A549 (cell line): ENCODE measurements around the gene ECSCR. TPM values are rescaled to one million over a fixed set of nuclear protein-coding genes. Genes with fewer than 3 reads are reported as not detected.
A peak's percentile ranks its signal among the peaks of the same experiment; 100 is the strongest.

Source experiments
- ATAC-seq, 2 experiments: fragments of 200-7000 bp in 1 of 2; fragments of >200 bp in 1 of 2; cut with Nextera tagmentation in 1 of 2; cut with Tn5 transposase in 1 of 2; 3 replicates each; pipeline versions ENCODE4 v1.8.0 to v1.9.1; 2018 to 2020; ENCODE audit warnings: mild to moderate bottlenecking in 1 of 2, moderate library complexity in 1 of 2
- CTCF ChIA-PET: fragments of 300-600 bp; sonication (Branson Sonifier 250); formaldehyde crosslinking; extraction: SDS; loops from one replicate; lab custom pipeline; 2021; ENCODE audit warnings: antibody characterized with exemption, inconsistent platforms; lab: Yijun Ruan, JAX
- POLR2A ChIA-PET: fragments of 350-600 bp; formaldehyde crosslinking; extraction: SDS; loops from one replicate; lab custom pipeline; 2021; ENCODE audit warnings: antibody characterized with exemption, inconsistent platforms; lab: Yijun Ruan, JAX
- DNase-seq, 2 experiments: peaks; one replicate each; pipeline versions ENCODE4 v3.0.0 to v3.0.0-alpha.2; 2011 to 2016; ENCODE audit warnings: low read depth in 1 of 2, low spot score in 1 of 2
- FAIRE-seq: peaks from 2 replicates; lab custom pipeline; 2011; peaks lifted over from hg19 to GRCh38; lab: Jason Lieb, UNC
- H3K27ac ChIP-seq, 2 experiments: fragments of >200 bp; sonication (Bioruptor Twin); formaldehyde crosslinking; 3 replicates each; pipeline ENCODE4 v1.5.1; 2016 to 2017
- H3K4me1 ChIP-seq: fragments of >200 bp; sonication (Bioruptor Twin); formaldehyde crosslinking; 3 replicates; pipeline ENCODE4 v1.6.1; 2016
- H3K4me2 ChIP-seq: fragments of >200 bp; sonication (Bioruptor Twin); formaldehyde crosslinking; 3 replicates; pipeline ENCODE4 v1.6.1; 2016
- H3K4me3 ChIP-seq: fragments of >200 bp; sonication (Bioruptor Twin); formaldehyde crosslinking; 3 replicates; pipeline ENCODE4 v1.5.1; 2016
- H3K9me3 ChIP-seq: fragments of >200 bp; sonication (Bioruptor Twin); formaldehyde crosslinking; 3 replicates; pipeline ENCODE4 v1.6.1; 2016
- CEBPB ChIP-seq, 2 experiments: fragments of >200 bp in 1 of 2; sonication (Bioruptor Twin) in 1 of 2; formaldehyde crosslinking in 1 of 2; IDR thresholded peaks; 2 replicates each; pipeline ENCODE4 v1.6.1; 2012 to 2016
- CHD2 ChIP-seq: fragments of 150-350 bp; IDR thresholded peaks from 2 replicates; pipeline ENCODE4 v1.6.1; 2014; ENCODE audit warnings: low read length; ENCODE audit not compliant: partially characterized antibody
- EHF ChIP-seq: fragments of 250-450 bp; sonication (Bioruptor Pico); IDR thresholded peaks from 2 replicates; pipeline ENCODE4 v1.5.0; 2020; ENCODE audit warnings: mild to moderate bottlenecking
- FOSB ChIP-seq: fragments of 250-450 bp; sonication (Bioruptor Pico); IDR thresholded peaks from 2 replicates; pipeline ENCODE4 v1.5.0; 2020; ENCODE audit warnings: mild to moderate bottlenecking, moderate library complexity
- FOXS1 ChIP-seq: fragments of 250-450 bp; sonication (Bioruptor Pico); IDR thresholded peaks from 2 replicates; pipeline ENCODE4 v1.5.0; 2020; ENCODE audit warnings: mild to moderate bottlenecking, moderate library complexity
- HDAC2 ChIP-seq: fragments of 200-600 bp; sonication (generic); IDR thresholded peaks from 2 replicates; pipeline ENCODE4 v1.6.1; 2016
- HOXA7 ChIP-seq: fragments of 250-450 bp; sonication (Bioruptor Pico); IDR thresholded peaks from 2 replicates; pipeline ENCODE4 v1.5.0; 2020; ENCODE audit warnings: mild to moderate bottlenecking, moderate library complexity
- HOXB5 ChIP-seq: fragments of 250-450 bp; sonication (Bioruptor Pico); IDR thresholded peaks from 2 replicates; pipeline ENCODE4 v1.5.0; 2020; ENCODE audit warnings: mild to moderate bottlenecking, moderate library complexity
- KDM1A ChIP-seq: fragments of 200-600 bp; sonication (generic); IDR thresholded peaks from 2 replicates; pipeline ENCODE4 v1.6.1; 2016; ENCODE audit warnings: low read depth, mild to moderate bottlenecking
- KDM5A ChIP-seq: fragments of 200-600 bp; sonication (generic); IDR thresholded peaks from 2 replicates; pipeline ENCODE4 v1.6.1; 2016; ENCODE audit warnings: antibody characterized with exemption, mild to moderate bottlenecking
- MAZ ChIP-seq: fragments of 150-350 bp; IDR thresholded peaks from 2 replicates; pipeline ENCODE4 v1.6.1; 2014; ENCODE audit warnings: antibody characterized with exemption, low read depth, low read length, borderline replicate concordance
- MYC ChIP-seq: IDR thresholded peaks from 2 replicates; pipeline ENCODE4 v1.6.1; 2012; ENCODE audit warnings: mild to moderate bottlenecking, inconsistent platforms, low read length, improper control_type of control experiment, borderline replicate concordance
- NR3C1 ChIP-seq: fragments of >200 bp; sonication (Bioruptor Twin); formaldehyde crosslinking; IDR thresholded peaks from 3 replicates; pipeline ENCODE4 v1.6.1; 2017
- PHF8 ChIP-seq: fragments of 200-600 bp; sonication (generic); IDR thresholded peaks from 2 replicates; pipeline ENCODE4 v1.6.1; 2016; ENCODE audit warnings: low read depth, mild to moderate bottlenecking, antibody characterized with exemption, moderate library complexity, borderline replicate concordance
- POLR2AphosphoS2 ChIP-seq: conservative IDR thresholded peaks from 2 replicates; pipeline ENCODE4 v1.6.1; 2012; ENCODE audit warnings: low read length, improper control_type of control experiment, inconsistent platforms
- RARB ChIP-seq: fragments of 250-450 bp; sonication (Bioruptor Pico); IDR thresholded peaks from 2 replicates; pipeline ENCODE4 v1.8.0; 2021; ENCODE audit warnings: mild to moderate bottlenecking, moderate library complexity
- RCOR1 ChIP-seq: fragments of 150-350 bp; IDR thresholded peaks from 2 replicates; pipeline ENCODE4 v1.6.1; 2014; ENCODE audit warnings: antibody characterized with exemption, low read length, low read depth
- RNF2 ChIP-seq: fragments of 200-600 bp; sonication (generic); IDR thresholded peaks from 2 replicates; pipeline ENCODE4 v1.6.1; 2016; ENCODE audit warnings: low read depth, mild to moderate bottlenecking, antibody characterized with exemption, moderate library complexity, borderline replicate concordance
- SMC3 ChIP-seq: fragments of >200 bp; sonication (Bioruptor Twin); formaldehyde crosslinking; IDR thresholded peaks from 3 replicates; pipeline ENCODE4 v1.6.1; 2018; ENCODE audit warnings: inconsistent platforms
- TFCP2L1 ChIP-seq: fragments of 250-450 bp; sonication (Bioruptor Pico); IDR thresholded peaks from 2 replicates; pipeline ENCODE4 v1.5.0; 2021; ENCODE audit warnings: mild to moderate bottlenecking
- TP53 ChIP-seq: fragments of 250-450 bp; sonication (Bioruptor Pico); IDR thresholded peaks from 2 replicates; pipeline ENCODE4 v1.5.0; 2021; ENCODE audit warnings: mild to moderate bottlenecking, moderate library complexity
- ZC3H11A ChIP-seq: fragments of 450-650 bp; IDR thresholded peaks from 2 replicates; pipeline ENCODE4 v1.6.1; 2014; ENCODE audit warnings: antibody characterized with exemption, mild to moderate bottlenecking
- WGBS: methylation state at CpG from one replicate; pipeline ENCODE4 v1.1.6; 2017; ENCODE audit errors: missing lambda C conversion rate; 5-methylcytosine and 5-hydroxymethylcytosine counted together
- polyA plus RNA-seq, 4 experiments: library from polyadenylated mRNA; depleted of rRNA in 3 of 4; stranded (reverse); fragments of >200 nt; fragmentation: RNase III in 1 of 4; extraction: RNeasy Plus Mini Kit Qiagen cat#74134 plus additional on column Dnase treatment in 1 of 4; gene quantifications; 2 replicates in 3 of 4; 3 replicates in 1 of 4; pipeline ENCODE4 v1.2.3, GENCODE V29; 2011 to 2017
- TF ChIP-seq, protein P1 (sequence below): fragments of 250-450 bp; sonication (Bioruptor Pico); IDR thresholded peaks from 2 replicates; pipeline ENCODE4 v1.5.0; 2021; ENCODE audit warnings: mild to moderate bottlenecking, moderate library complexity, borderline replicate concordance
- TF ChIP-seq, protein P2 (sequence below): fragments of 450-650 bp; IDR thresholded peaks from 2 replicates; pipeline ENCODE4 v1.6.1; 2014; ENCODE audit warnings: antibody characterized with exemption
- TF ChIP-seq, protein P3 (sequence below): IDR thresholded peaks from 2 replicates; pipeline ENCODE4 v1.6.1; 2012; ENCODE audit warnings: low read depth, borderline replicate concordance
- TF ChIP-seq, protein P4 (sequence below): IDR thresholded peaks from 2 replicates; pipeline ENCODE4 v1.6.1; 2012
- TF ChIP-seq, protein P5 (sequence below): fragments of >200 bp; sonication (Bioruptor Twin); formaldehyde crosslinking; IDR thresholded peaks from 3 replicates; pipeline ENCODE4 v1.6.1; 2016
- TF ChIP-seq, protein P6 (sequence below): fragments of 200-600 bp; sonication (generic); IDR thresholded peaks from 2 replicates; pipeline ENCODE4 v1.6.1; 2016; ENCODE audit warnings: antibody characterized with exemption, mild to moderate bottlenecking, moderate library complexity
- TF ChIP-seq, protein P7 (sequence below): fragments of 250-450 bp; sonication (Bioruptor Pico); IDR thresholded peaks from 2 replicates; pipeline ENCODE4 v1.5.0; 2020; ENCODE audit warnings: low read depth, mild to moderate bottlenecking, moderate library complexity

ECSCR gene
- polyA plus RNA-seq, 2 of the 4 experiments (the other 2 are of a cell fraction): not detected

DNA sequence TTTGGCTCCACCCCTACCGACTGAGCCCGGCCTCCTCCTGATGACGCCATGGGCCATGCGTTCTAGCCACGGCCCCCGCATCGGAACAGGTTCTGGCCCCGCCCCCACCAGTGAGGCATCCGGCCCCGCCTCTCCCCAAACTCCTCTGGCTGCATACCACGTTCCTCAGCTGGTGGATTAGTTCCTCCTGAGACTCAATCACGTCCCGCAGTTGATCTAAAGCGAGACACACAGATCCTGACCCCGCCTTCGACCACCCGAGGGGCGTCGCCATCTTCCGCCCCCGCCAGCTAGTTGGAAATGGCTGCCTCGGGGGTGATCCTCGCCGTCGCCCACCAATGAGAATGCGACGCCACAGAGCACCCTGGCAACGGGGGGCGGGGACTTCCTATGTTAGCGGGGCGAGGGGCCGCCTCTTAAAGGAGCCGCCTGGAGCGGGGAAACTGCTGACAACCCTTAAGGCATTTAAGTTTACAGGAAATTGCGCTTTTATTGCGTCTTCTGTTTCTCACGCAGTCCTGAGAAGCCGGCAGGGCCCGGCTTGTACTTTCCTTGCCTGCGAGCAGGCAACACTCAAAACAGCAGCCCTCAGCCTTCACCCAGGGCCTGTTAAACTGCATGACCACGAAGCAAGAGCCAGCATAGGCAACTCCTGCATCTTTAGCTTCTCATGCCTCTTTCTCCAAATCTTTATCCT is 58.6 kb downstream of the ECSCR start, which contains the start of gene SPATA24:
TSS of gene SPATA24 (minus strand) at position 303 of the 697 bp plus-strand sequence. CDS start at position 274, 29 bp downstream.
- Histone ChIP-seq H3K4me3 (peak within 1 kb of the TSS; percentile 45), H3K4me2 (peak within 1 kb of the TSS; percentile 71), H3K9me3 (no peaks in the 10 kb centered on the region), H3K4me1 (peaks cover 12% of the 10 kb centered on the region), H3K27ac (peak within 1 kb of the TSS; percentile 86 to 91)
- ChIA-PET CTCF (interaction anchor here (1.1 to 6.1 kb wide), 3 partner anchors 12 to 62 kb away, joined by 3 to 48 read pairs (median 16); partner anchors contain the start of gene PAIP2), POLR2A (interaction anchor here (1.0 kb wide), 2 partner anchors 36 to 110 kb away, joined by 4 to 5 read pairs; partner anchors contain the start of gene DNAJC18)
- ATAC-seq (peak; percentile 89 to 95), DNase-seq (peak; percentile 96 to 97), FAIRE-seq (no peak)
- WGBS: 2% methylated on average over 21 of the region's 41 CpGs
- TF ChIP-seq, protein P1, sequence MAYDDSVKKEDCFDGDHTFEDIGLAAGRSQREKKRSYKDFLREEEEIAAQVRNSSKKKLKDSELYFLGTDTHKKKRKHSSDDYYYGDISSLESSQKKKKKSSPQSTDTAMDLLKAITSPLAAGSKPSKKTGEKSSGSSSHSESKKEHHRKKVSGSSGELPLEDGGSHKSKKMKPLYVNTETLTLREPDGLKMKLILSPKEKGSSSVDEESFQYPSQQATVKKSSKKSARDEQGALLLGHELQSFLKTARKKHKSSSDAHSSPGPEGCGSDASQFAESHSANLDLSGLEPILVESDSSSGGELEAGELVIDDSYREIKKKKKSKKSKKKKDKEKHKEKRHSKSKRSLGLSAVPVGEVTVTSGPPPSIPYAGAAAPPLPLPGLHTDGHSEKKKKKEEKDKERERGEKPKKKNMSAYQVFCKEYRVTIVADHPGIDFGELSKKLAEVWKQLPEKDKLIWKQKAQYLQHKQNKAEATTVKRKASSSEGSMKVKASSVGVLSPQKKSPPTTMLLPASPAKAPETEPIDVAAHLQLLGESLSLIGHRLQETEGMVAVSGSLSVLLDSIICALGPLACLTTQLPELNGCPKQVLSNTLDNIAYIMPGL: no peak
- TF ChIP-seq, protein P2, sequence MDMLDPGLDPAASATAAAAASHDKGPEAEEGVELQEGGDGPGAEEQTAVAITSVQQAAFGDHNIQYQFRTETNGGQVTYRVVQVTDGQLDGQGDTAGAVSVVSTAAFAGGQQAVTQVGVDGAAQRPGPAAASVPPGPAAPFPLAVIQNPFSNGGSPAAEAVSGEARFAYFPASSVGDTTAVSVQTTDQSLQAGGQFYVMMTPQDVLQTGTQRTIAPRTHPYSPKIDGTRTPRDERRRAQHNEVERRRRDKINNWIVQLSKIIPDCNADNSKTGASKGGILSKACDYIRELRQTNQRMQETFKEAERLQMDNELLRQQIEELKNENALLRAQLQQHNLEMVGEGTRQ: no peak
- no peak for TF ChIP-seq KDM5A
- no peak for TF ChIP-seq SMC3
- TF ChIP-seq FOSB (CRISPR knock-in tag): no peak
- TF ChIP-seq TFCP2L1 (CRISPR knock-in tag): no peak
- TF ChIP-seq, protein P3, sequence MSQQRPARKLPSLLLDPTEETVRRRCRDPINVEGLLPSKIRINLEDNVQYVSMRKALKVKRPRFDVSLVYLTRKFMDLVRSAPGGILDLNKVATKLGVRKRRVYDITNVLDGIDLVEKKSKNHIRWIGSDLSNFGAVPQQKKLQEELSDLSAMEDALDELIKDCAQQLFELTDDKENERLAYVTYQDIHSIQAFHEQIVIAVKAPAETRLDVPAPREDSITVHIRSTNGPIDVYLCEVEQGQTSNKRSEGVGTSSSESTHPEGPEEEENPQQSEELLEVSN: 0 out of 2 replicates have a peak, but pooled peaks have one; percentile 19
- TF ChIP-seq MYC: peak; percentile 69
- TF ChIP-seq RCOR1: no peak
- TF ChIP-seq RNF2: no peak
- TF ChIP-seq POLR2AphosphoS2: no peak
- no peak for TF ChIP-seq HOXB5 (CRISPR knock-in tag)
- no peak for TF ChIP-seq HOXA7 (CRISPR knock-in tag)
- no peak for TF ChIP-seq CEBPB (IDR thresholded peaks at IDR 0.05)
- TF ChIP-seq NR3C1: no peak
- TF ChIP-seq CHD2: peak; percentile 21
- TF ChIP-seq, protein P4, sequence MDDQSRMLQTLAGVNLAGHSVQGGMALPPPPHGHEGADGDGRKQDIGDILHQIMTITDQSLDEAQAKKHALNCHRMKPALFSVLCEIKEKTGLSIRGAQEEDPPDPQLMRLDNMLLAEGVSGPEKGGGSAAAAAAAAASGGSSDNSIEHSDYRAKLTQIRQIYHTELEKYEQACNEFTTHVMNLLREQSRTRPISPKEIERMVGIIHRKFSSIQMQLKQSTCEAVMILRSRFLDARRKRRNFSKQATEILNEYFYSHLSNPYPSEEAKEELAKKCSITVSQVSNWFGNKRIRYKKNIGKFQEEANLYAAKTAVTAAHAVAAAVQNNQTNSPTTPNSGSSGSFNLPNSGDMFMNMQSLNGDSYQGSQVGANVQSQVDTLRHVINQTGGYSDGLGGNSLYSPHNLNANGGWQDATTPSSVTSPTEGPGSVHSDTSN: no peak
- TF ChIP-seq HDAC2: no peak
- TF ChIP-seq, protein P5, sequence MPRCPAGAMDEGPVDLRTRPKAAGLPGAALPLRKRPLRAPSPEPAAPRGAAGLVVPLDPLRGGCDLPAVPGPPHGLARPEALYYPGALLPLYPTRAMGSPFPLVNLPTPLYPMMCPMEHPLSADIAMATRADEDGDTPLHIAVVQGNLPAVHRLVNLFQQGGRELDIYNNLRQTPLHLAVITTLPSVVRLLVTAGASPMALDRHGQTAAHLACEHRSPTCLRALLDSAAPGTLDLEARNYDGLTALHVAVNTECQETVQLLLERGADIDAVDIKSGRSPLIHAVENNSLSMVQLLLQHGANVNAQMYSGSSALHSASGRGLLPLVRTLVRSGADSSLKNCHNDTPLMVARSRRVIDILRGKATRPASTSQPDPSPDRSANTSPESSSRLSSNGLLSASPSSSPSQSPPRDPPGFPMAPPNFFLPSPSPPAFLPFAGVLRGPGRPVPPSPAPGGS: 0 out of 3 replicates have a peak, but pooled peaks have one; percentile 21
- no peak for TF ChIP-seq EHF
- TF ChIP-seq FOXS1 (CRISPR knock-in tag): no peak
- TF ChIP-seq, protein P6, sequence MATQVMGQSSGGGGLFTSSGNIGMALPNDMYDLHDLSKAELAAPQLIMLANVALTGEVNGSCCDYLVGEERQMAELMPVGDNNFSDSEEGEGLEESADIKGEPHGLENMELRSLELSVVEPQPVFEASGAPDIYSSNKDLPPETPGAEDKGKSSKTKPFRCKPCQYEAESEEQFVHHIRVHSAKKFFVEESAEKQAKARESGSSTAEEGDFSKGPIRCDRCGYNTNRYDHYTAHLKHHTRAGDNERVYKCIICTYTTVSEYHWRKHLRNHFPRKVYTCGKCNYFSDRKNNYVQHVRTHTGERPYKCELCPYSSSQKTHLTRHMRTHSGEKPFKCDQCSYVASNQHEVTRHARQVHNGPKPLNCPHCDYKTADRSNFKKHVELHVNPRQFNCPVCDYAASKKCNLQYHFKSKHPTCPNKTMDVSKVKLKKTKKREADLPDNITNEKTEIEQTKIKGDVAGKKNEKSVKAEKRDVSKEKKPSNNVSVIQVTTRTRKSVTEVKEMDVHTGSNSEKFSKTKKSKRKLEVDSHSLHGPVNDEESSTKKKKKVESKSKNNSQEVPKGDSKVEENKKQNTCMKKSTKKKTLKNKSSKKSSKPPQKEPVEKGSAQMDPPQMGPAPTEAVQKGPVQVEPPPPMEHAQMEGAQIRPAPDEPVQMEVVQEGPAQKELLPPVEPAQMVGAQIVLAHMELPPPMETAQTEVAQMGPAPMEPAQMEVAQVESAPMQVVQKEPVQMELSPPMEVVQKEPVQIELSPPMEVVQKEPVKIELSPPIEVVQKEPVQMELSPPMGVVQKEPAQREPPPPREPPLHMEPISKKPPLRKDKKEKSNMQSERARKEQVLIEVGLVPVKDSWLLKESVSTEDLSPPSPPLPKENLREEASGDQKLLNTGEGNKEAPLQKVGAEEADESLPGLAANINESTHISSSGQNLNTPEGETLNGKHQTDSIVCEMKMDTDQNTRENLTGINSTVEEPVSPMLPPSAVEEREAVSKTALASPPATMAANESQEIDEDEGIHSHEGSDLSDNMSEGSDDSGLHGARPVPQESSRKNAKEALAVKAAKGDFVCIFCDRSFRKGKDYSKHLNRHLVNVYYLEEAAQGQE: no peak
- TF ChIP-seq ZC3H11A: no peak
- TF ChIP-seq KDM1A: no peak
- TF ChIP-seq PHF8: peak; percentile 59
- TF ChIP-seq TP53: no peak
- TF ChIP-seq, protein P7, sequence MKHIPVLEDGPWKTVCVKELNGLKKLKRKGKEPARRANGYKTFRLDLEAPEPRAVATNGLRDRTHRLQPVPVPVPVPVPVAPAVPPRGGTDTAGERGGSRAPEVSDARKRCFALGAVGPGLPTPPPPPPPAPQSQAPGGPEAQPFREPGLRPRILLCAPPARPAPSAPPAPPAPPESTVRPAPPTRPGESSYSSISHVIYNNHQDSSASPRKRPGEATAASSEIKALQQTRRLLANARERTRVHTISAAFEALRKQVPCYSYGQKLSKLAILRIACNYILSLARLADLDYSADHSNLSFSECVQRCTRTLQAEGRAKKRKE (CRISPR knock-in tag): no peak
- TF ChIP-seq RARB (CRISPR knock-in tag): no peak
- no peak for TF ChIP-seq MAZ
